Measurements from ENCODE around the gene MERTK.

Gene MERTK

DNA sequence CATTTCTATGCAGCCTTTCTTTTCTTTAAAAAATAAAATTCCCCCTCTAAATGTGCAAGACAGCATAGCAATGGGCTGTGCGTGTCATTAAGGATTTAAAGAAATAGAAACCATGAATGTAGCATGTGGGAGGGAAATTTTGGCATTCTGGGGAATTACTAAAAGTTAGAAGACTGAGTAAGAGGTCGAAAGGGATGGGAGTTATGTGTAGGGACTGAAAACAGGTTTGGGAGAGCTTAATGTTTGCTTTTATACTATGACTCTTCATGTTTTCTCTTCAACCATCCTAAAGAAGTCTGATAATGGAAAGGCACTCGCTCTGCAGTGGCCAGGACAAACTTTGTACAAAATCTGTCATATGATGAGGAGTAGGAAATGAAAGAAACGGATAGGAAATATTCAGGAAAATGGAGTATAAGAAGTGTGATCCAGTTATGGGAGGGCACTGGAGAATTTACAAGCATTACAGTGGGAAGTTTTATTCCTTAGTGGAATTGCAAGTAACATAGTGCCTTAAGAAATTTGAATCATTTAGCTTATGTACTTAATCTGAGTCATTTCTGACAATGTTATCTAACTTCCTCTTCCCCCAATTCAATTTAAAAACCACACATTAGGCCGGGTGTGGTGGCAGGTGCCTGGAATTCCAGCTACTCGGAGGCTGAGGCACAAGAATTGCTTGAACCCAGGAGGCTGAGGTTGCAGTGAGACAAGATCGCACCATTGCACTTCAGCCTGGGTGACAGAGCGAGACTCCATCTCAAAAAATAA lies 177.3 kb downstream of the MERTK start:
- DNase-seq (ENCODE audit: low read depth in 2 of 2): no peak

- DNase-seq (ENCODE audit: low read depth in 2 of 2): no peak
Observed at GRCh38 chr2:112077814-112078213, 179.4 kb downstream of the MERTK start.
